Activated gamma-delta T cell treated with Interleukin-2 at 50 U/mL for 16 hours (primary cell): Measurements from ENCODE around the gene OPCML.

Experiments
- DNase-seq: peaks from one replicate; pipeline ENCODE4 v3.0.0-alpha.2; 2020

OPCML gene

DNA sequence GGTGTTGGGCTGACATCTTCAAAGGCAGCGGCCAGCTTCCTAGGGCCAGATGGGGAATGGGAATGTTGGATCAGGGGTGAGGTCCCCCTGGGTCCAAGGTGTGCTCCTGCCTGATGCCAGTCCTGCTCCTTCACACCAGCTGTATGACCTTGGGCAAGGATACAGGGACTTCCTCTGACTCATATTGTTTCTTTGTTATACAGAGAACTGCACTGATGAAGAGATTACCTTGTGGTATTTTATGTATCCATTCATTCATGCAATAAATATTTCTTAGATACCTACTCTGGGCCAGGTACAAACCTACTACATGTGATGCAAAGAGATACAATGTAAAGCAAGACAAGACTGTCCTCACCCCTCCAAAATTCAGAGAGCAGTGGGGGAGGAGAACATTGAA lies 3.9 kb upstream of the OPCML start:
- DNase-seq = no peak

DNA sequence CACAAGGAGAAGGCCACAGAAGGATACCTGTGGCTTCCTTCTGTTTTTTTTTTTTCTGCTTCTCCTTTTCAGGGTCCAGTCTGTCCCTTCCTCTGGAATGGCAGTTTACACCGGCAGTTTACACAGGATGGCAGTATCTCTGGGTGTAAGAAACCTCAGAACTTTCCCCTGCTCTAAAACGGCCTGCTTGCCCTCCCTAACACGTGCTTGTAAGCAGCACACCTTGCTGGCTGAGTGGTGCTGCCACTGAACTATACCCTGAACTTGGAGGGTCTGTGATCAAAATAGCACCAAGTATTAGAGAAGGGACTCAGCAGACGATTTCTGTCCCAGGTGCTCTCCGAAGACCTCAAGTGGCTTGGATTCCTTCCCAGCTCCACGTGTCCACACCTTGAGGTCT lies 904 bp upstream of the OPCML start:
- DNase-seq = no peak

DNA sequence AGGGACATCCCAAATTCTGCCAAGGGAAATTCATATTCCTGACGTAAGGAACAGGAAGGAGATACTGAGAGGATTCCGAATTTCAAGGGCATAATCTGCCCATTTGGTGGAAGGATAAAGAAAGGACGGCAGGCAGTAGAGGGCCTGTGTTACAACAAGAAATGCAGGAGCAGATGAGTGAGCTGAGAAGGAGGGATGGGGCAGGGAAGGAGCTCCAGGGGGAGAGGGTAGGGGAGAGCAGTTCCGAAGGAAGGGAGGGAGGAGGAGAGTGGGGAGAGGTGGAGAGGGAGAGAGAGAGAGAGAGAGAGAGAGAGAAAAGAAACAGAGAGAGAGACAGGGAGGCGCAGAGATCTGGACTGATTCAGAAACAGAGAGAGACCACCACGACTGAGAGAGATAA lies 843 bp downstream of the OPCML start:
- no peak for DNase-seq

GRCh38 chr11:133530501-133530835 lies 1.8 kb downstream of the OPCML start:
- no peak for DNase-seq

DNA sequence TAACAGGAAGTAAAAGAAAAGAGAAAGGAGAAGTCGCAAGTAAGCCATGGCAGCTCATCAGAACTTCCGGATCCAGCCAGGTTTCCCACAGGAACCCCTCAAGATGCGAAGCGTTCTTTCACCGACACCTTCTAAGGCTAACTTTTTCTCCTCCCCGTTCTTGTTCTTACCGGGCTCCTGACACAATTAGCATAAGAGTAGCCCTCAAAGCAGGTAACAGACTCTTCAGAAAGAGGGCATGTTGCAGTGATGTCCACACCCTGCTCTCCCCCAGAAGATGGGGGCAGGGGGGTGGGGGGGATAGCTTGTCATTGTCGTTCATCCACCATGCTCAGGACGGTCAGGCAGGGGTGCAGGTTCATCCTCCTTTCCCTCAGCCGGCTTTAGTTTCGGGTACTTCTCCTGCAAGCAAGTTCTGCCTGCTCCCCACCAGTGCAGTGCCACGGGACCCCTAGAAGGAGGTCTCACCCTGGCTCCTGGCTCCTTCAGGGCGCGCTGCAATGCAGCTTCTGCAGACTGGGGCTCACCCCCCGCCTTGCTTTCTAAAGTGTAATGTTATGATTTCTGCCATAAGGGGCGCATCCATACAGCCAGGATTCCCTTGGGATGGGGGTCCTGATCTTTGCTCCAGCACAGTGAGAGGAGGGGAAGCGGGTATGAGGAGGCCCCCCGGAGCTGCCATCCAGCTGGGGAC lies 2.3 kb downstream of the OPCML start:
- no peak for DNase-seq

GRCh38 chr11:133526790-133527189 lies 5.5 kb downstream of the OPCML start:
- DNase-seq = no peak

DNA sequence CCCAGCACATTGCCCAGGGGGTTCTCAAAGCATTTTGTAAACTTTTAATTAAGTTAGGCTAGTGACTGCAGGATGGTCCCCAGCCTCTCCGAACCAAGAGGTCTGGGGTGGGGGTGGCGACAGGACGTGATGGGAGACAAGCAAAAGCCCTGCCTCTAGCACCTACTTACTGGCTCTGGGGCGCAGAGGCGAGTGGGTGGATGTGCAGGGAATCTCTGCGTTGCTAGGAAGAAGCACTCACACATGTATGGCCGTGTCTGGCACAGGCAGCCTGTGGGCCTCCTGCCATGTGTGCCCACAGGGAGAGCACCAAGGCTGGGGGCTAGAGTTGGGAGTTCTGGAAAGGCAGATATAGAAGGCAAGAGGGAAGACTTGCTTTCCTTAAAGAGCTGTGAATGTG lies 6.3 kb downstream of the OPCML start:
- no peak for DNase-seq

GRCh38 chr11:133524488-133524887 lies 7.8 kb downstream of the OPCML start:
- DNase-seq = no peak

DNA sequence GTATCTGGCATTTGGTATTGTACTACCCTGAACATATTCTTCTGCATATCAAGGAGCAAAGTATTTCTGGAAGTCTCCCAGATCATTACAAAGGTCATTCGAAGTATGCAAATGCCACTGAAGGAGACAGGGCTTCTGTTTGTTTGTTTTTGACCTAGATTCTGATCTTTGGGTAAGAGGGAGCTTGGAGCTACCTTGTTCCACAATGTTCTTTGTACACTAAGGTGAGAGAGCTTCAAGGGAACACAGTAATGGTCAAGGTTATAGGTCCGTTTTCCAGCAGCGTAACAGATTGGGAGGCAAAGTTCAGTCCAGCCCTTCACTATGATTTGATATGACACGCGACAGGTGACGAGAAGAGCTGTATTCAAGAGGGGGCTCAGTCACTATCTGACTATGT lies 10.0 kb downstream of the OPCML start:
- DNase-seq = no peak

GRCh38 chr11:133521502-133521901 lies 10.8 kb downstream of the OPCML start:
- no peak for DNase-seq

GRCh38 chr11:133520707-133521106 lies 11.6 kb downstream of the OPCML start:
- DNase-seq = no peak

- no peak for DNase-seq
Observed at GRCh38 chr11:133519560-133519959, 12.7 kb downstream of the OPCML start.

GRCh38 chr11:133518702-133519264 lies 13.5 kb downstream of the OPCML start:
- DNase-seq = no peak

- no peak for DNase-seq
Observed at GRCh38 chr11:133516845-133517244, 15.5 kb downstream of the OPCML start.

DNA sequence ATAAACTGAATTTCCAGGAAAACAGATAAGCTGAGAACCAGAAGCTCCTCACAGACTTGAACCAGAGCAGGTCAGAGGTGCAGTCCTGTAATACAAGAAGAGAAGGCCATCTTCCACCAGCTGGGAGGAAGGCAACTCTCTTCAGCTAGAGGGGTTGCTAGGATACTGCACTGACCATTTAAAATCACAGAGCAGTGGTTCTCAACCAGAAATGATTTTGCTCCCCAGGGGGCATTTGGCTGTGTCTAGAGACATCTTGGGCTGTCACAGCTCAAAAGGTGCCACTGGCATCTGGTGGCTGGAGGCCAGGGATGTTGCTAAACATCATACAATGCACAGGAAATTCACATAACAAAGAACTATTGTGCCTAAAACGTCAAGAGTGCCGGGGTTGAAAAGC lies 17.2 kb downstream of the OPCML start:
- DNase-seq = no peak

DNA sequence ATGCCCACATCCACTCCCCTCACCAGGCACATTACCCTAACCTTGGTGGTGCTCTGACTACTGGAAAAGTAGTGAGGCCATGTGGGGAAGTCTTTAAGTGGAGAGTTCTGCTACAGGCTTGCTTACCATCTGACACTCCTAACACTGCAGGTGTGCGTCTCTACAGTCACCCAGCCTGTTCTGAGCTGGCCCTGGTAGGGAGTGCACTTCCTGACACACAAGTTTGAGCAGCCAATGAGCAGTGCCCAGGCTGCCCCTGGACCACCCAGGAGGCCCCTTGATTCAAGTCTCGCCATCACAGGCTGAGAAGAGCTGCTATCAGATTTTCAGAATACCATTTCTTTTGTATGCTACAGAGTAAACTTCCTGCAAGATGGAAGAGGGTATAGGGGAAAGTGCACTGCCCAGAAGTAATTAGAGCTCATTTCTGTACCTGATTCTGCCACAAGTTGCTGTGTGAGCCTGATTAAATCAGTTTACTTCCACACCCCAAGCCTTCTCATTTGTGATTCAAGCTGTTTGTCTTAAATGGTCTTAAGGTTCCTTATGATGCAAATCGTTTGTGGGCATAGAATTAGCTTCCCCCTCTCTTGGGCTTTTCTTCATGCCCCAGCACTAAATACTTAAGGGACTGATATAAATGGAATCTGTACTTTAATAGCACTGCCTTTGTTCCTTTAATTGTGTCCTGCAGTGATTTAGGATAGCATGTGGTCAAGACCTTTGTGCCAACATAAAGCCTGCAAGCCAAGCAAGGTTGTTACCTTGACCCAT lies 22.2 kb downstream of the OPCML start:
- DNase-seq = no peak

DNA sequence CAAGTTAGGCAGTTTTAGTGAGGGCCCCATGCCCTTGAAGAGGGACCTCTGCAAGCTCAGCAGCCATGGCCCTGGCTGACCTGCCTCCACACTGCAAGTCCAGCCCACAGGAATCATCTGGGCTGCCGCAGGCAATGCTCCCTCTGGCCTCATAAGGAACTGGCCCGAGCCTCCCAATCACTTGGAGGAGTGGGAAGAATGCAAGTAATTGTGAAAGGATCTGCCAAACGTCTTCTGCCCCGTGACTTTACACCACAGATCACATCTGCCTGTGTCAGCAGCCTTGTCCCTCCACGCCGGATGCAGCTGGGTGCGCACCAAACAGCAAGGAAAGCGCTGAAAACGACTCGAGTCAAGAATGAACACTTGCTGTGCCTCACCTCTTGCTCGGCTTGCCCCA lies 23.8 kb downstream of the OPCML start:
- no peak for DNase-seq

DNA sequence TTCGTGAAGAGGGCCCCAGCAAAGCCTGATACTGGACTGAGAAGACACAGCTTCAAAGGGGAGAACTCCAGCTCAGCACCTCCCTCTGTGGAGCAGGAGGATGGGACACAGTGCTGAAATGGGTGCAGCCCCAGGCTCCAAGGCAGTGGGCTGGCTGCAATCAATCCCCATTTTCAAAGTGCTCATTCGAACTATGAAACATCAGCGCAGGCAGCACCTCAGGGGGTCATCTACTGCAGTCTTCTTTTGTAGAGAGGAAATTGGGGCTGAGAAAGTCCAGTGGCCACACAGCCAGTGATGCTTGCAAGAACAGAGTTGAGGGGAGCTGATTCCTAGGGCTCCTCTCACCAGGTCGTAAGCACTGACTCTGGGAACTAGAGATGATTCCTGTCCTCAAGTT lies 25.1 kb downstream of the OPCML start:
- no peak for DNase-seq

GRCh38 chr11:133506551-133507094 lies 25.7 kb downstream of the OPCML start:
- no peak for DNase-seq

- no peak for DNase-seq
Observed at GRCh38 chr11:133506023-133506422, 26.3 kb downstream of the OPCML start.

DNA sequence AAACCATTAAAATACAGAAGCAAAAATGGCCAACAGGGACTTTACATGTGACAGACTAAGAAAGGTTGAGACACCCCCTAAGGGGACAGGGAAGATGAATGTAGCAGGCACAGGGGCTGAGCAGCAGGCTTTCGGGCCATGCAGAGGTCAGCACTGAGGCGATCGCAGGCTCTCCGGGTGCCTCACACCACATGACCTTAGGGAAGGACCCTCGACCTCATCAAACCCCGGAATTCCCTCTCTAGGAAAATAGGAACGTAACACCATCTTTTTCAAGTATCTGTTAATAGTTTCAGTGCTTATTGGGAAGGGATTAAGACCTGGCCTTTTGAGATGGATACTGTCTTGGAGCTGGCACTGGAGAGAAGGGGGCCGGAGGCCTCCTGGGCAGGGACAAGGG lies 27.4 kb downstream of the OPCML start:
- no peak for DNase-seq

- no peak for DNase-seq
Observed at GRCh38 chr11:133503776-133504175, 28.5 kb downstream of the OPCML start.

GRCh38 chr11:133503236-133503635 lies 29.1 kb downstream of the OPCML start:
- DNase-seq = no peak
